HG02798 (cell line): ENCODE data around the gene EIF3A.
"Not testable (repeated sequence)": the region's sequence is repeated elsewhere in the genome, so short reads cannot be mapped to it uniquely, and the experiment has no call there.

Experiments
- ATAC-seq: cut with Tn5 transposase; IDR thresholded peaks from one replicate; pipeline ENCODE4 v1.9.1; 2021; ENCODE audit warnings: mild to moderate bottlenecking; ENCODE audit not compliant: unreplicated experiment, poor library complexity

EIF3A gene

DNA sequence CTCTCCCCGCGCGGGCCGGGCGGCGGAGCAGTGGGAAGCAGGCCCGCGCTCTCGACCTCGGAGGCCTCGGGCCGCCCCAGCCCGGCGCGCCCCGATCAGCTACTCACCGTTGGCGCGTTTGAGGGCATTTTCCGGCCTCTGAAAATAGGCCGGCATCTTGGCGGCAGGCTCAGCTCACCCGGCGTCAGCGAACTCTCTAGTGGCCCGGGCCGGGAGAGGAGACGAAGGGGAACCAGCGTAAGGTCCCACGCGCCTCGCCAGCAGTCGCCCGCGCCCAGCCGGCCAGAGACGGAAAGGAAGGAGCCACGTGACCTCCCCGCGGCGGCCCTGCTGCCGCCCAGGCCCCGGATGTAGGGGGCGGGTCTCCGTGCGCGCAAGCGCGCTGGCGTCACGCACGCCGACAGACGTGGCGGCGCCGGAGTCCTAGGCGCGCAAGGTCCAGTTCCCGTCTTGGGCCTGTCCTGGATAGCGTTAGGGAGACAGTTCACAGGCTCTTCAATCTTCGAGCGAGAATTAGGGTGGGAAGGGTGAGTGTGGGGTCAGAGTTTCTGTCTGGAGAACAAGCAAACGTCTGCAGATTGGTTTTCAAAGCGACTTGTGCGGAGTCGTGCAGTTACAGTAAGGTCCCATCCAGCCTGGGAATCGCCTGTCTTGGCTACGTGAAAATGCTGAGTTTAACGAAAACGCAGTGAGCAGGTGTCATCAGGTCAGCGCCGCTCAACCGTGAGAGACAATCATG, at the start of gene EIF3A:
Gene EIF3A, minus strand, starts transcription at position 297 of the 739 bp plus-strand sequence. Its CDS starts 141 bp downstream, at position 156.
- peak; percentile 89 for ATAC-seq

- ATAC-seq, result no peak
Measured at GRCh38 chr10:119129721-119130120, 49.1 kb upstream of the EIF3A start.

DNA sequence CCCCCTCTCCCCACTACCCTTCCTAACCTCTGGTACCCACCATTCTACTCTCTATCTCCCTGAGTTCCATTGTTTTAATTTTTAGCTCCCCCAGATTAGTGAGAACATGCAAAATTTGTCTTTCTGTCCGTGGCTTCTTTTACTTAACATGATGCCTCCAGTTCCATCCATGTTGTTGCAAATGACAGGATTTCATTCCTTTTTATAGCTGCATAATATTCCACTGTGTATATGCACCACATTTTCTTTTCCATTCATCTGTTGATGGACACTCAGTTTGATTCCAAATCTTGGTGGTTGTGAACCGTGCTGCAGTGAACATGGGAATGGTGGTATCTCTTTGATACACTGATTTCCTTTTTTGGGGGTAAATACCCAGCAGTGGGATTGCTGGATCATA, 45.3 kb upstream of the EIF3A start:
- no peak for ATAC-seq

GRCh38 chr10:119120875-119121274, 40.3 kb upstream of the EIF3A start:
- no peak for ATAC-seq

DNA sequence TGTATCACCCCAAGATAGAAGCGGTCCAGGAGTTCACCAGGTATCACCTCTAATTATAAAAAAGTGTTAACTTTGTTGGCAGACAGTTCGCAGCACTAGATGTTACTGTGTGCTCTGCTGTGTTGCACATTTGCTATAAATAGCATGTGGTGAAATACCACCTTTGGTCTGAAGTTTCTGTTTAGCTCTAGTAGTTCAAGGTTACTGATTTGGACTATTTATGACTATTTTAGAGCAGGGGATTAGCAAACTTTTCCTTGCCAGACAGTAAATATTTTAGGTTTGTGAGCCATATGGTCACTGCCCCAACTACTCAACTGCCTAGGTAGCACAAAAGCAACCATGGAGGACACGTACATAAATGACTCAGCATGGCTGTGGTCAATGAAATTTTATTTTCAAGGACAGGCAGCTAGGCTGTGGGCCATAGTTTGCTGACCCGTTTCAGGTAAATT, 39.8 kb upstream of the EIF3A start:
- ATAC-seq, result peak; percentile 92

DNA sequence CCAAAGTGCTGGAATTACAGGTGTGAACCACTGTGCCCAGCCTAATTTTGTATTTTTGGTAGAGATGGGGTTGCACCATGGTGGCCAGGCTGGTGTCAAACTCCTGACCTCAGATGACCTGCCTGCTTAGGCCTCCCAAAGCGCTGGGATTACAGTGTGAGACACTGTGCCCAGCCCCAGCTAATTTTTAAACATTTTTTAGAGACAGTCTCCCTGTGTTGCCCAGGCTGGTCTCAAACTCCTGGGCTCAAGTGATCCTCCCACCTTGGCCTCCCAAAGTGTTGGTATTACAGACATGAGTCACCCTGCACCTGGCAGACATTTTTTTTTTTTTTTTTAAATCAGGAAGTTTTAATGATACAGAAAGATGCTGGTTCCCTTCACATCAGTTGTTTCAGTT, 38.8 kb upstream of the EIF3A start:
- ATAC-seq, result no peak

- no peak for ATAC-seq
Measured at GRCh38 chr10:119118231-119118630, 37.6 kb upstream of the EIF3A start.

GRCh38 chr10:119116326-119116951, 35.8 kb upstream of the EIF3A start:
- ATAC-seq, result no peak

DNA sequence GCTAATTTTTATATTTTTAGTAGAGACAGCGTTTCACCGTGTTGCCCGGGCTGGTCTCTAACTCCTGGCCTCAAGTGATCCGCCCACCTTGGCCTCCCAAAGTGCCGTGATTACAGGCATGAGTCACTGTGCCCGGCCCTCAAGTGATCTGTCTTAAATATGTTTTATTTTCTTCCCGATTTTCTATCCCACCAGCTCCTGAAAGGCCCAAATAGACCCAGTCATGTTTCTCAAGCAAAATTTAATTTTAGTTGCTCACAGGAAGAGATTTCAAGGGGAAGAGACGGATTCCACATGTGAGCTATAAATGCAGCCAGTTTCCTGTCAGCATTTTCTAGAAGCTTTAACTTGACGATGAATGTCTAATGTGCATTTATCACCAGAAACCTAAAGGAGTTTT, 35.3 kb upstream of the EIF3A start:
- ATAC-seq, result no peak

- ATAC-seq, result no peak
Measured at GRCh38 chr10:119113751-119114732, 33.4 kb upstream of the EIF3A start.

DNA sequence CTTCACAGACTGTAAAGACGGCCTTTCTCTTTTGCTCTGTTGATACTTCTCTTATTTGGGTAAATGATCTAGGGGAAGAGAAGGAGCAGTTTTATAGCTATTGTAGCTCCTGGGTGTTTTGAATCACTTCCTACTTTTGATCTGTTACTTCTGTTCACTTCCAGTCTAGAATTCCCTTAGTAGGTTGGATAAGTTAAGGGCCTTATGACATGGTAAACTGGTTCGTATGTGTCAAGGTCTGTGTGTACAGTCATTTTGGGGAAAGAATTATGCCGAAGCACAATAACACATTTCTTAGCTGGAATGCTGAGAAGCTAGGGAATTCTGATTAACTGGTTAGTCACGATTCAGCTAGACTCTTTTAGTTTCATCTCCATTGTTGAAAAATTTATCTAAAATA, 31.4 kb upstream of the EIF3A start:
- no peak for ATAC-seq

GRCh38 chr10:119107771-119108170, 27.2 kb upstream of the EIF3A start:
- not testable (repeated sequence) for ATAC-seq

GRCh38 chr10:119107106-119107505, 26.5 kb upstream of the EIF3A start:
- ATAC-seq, result not testable (repeated sequence)

GRCh38 chr10:119105899-119106298, 25.3 kb upstream of the EIF3A start:
- ATAC-seq, result not testable (repeated sequence)

DNA sequence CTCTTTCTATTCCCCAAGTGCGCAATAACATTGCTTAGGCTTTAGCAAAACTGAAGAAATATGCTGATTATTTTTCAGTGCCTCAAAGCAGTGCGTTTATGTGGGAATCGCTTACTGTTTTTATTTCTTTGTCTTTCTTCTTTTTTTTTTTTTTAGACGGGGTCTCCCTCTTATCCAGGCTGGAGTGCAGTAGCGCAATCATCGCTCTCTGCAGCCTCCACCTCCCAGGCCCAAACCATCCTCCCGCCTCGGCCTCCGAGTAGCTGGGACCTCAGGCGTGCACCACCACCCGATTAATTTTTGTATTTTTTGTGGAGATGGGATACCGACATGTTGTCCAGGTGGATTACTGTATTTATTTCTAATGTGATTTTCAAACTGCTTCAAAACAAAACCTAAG, 24.5 kb upstream of the EIF3A start:
- ATAC-seq, result no peak

DNA sequence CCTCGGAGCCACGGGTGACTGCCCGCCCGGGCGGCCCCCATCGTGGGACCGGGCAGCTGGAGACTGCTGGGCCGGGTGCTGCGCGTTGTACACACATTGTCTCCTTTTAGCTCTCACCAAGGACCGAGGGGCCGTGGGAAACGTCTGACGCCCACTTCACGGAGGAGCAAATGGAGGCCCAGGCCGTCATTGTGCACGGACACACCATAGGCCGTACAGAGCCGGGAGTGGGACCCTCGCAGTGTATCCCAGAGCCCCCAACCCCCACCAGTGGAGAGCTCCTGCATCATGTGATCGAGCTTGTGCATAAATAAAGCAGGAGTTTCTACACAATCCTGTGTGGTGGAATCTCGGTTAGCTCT, 24.0 kb upstream of the EIF3A start:
- no peak for ATAC-seq

DNA sequence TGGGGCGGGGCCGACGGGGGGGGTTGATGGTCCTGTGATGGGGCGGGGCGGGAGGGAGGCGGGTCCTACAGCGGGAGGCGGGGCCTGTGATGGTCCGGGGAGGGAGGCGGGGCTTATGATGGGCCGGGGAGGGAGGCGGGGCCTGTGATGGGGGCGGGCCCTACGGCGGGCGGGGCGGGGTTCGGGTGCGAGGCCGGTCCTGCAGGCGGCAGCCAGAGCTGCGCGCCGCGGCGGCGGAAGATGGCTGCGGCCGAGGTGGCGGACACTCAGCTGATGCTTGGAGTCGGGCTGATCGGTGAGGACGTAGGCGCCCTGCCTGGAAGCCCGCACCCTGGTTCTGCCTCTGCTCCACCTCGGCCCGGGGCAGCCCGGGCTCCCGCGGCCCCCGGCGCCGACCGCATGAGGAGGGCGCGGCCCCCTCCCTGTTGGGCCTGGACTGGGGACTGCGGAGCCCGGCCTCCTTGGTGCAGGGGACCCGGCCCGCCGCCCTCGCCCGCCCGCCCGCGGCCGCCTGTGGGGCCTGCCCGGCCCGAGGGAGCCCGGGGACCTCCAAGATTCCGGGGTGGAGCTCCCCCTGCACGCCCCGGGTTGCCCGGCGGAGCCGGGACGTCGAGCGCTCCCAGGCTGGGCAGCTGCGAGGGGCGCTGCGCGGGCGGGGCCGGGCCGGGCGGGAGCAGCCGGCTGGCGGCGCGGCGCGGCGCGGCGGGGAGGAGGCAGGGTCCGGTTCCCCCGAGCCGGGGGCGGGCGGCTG, 23.5 kb upstream of the EIF3A start, which contains the start of gene DENND10:
Gene DENND10, plus strand, starts transcription at position 211 of the 751 bp plus-strand sequence. Its CDS starts 30 bp downstream, at position 241.
- peak; percentile 87 for ATAC-seq

DNA sequence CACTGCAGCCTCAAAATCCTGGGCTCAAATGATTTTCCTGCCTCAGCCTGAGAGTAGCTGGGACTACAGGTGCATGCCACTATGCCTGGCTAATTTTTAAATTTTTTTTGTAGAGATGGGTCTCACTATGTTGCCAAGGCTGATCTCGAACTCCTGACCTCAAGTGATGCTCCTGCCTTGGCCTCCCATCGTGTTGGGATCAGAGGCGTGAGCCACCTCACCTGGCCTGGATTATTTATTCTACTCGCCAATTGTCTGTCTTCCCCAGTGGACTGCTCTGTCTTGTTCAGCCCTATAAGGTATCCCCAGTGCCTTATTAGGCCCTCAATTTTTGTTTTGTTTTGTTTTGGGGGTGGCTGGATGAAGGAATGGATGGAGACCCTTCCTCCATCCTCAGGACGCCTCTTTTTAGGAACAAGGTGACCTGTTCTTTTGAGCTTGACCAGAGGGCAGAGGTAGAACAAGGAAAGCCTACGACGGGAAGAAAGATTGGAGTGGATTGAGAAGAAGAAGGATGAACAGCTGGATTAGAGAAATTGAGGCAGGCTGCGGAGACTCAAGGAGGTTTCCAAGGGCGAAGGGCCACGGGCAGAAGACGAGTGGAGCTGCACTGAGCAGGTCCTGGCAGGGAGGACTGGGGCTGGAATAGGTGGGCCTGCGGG, 22.8 kb upstream of the EIF3A start:
- no peak for ATAC-seq

GRCh38 chr10:119101366-119102098, 20.9 kb upstream of the EIF3A start:
- ATAC-seq, result no peak
